H9 (cell line): ENCODE results near the gene VEGFA. TPM values are rescaled to one million over a fixed set of nuclear protein-coding genes. Genes with fewer than 3 reads are reported as not detected.

Source experiments
- DNase-seq: peaks from one replicate; pipeline ENCODE4 v3.0.0-alpha.2; 2017
- H2AFZ ChIP-seq: one replicate; pipeline ENCODE4 v1.6.1; 2013; ENCODE audit warnings: mild to moderate bottlenecking, low read length, control low read depth, moderate library complexity
- H2AK5ac ChIP-seq: 2 replicates; pipeline ENCODE4 v1.6.1; 2013; ENCODE audit warnings: low read length, control low read depth, mixed read lengths; ENCODE audit not compliant: insufficient read length
- H2BK120ac ChIP-seq: one replicate; pipeline ENCODE4 v1.6.1; 2013; ENCODE audit warnings: low read depth, mild to moderate bottlenecking, low read length, control low read depth, inconsistent platforms; ENCODE audit not compliant: poor library complexity, severe bottlenecking
- H2BK12ac ChIP-seq: 2 replicates; pipeline ENCODE4 v1.6.1; 2013; ENCODE audit warnings: low read length, control low read depth, mixed read lengths, low read depth; ENCODE audit not compliant: insufficient read length
- H2BK15ac ChIP-seq: 2 replicates; pipeline ENCODE4 v1.6.1; 2013; ENCODE audit warnings: low read depth, low read length, control low read depth
- H2BK20ac ChIP-seq: one replicate; pipeline ENCODE4 v1.6.1; 2013; ENCODE audit warnings: low read depth, mild to moderate bottlenecking, low read length, control low read depth, inconsistent platforms; ENCODE audit not compliant: poor library complexity, severe bottlenecking
- H2BK5ac ChIP-seq: 2 replicates; pipeline ENCODE4 v1.6.1; 2013; ENCODE audit warnings: low read length, control low read depth, mixed read lengths; ENCODE audit not compliant: insufficient read length
- H3K14ac ChIP-seq: 2 replicates; pipeline ENCODE4 v1.6.1; 2013; ENCODE audit warnings: low read length, control low read depth; ENCODE audit not compliant: insufficient read depth
- H3K18ac ChIP-seq: 2 replicates; pipeline ENCODE4 v1.6.1; 2013; ENCODE audit warnings: low read depth, mild to moderate bottlenecking, mixed read lengths, low read length, control low read depth; ENCODE audit not compliant: insufficient read length
- H3K23ac ChIP-seq: 2 replicates; pipeline ENCODE4 v1.6.1; 2013; ENCODE audit warnings: low read length, control low read depth, mixed read lengths, low read depth; ENCODE audit not compliant: insufficient read length
- H3K23me2 ChIP-seq: 2 replicates; pipeline ENCODE4 v1.6.1; 2013; ENCODE audit warnings: low read depth, mild to moderate bottlenecking, mixed read lengths, low read length, control low read depth; ENCODE audit not compliant: insufficient read length, poor library complexity, severe bottlenecking
- H3K27ac ChIP-seq: 2 replicates; pipeline ENCODE4 v1.5.1; 2013; ENCODE audit warnings: low read length, control low read depth, mixed read lengths, low read depth; ENCODE audit not compliant: insufficient read length
- H3K27me3 ChIP-seq: 2 replicates; pipeline ENCODE4 v1.6.1; 2013; ENCODE audit warnings: low read length, control low read depth, inconsistent platforms; ENCODE audit not compliant: insufficient read depth
- H3K4ac ChIP-seq: 2 replicates; pipeline ENCODE4 v1.6.1; 2013; ENCODE audit warnings: low read depth, mild to moderate bottlenecking, control low read depth, inconsistent platforms, low read length, moderate library complexity
- H3K4me1 ChIP-seq: 2 replicates; pipeline ENCODE4 v1.6.1; 2013; ENCODE audit warnings: low read length, control low read depth, inconsistent platforms; ENCODE audit not compliant: insufficient read depth
- H3K4me2 ChIP-seq: 2 replicates; pipeline ENCODE4 v1.6.1; 2013; ENCODE audit warnings: low read length, control low read depth, mixed read lengths; ENCODE audit not compliant: insufficient read length, insufficient read depth
- H3K56ac ChIP-seq: 2 replicates; pipeline ENCODE4 v1.6.1; 2013; ENCODE audit warnings: low read depth, mild to moderate bottlenecking, mixed read lengths, low read length, control low read depth; ENCODE audit not compliant: insufficient read length
- H3K79me1 ChIP-seq: 2 replicates; pipeline ENCODE4 v1.6.1; 2013; ENCODE audit warnings: low read depth, mild to moderate bottlenecking, moderate library complexity, low read length, control low read depth, inconsistent platforms; ENCODE audit not compliant: insufficient read depth, poor library complexity, severe bottlenecking
- H3K79me2 ChIP-seq: 2 replicates; pipeline ENCODE4 v1.6.1; 2013; ENCODE audit warnings: low read length, control low read depth, inconsistent platforms; ENCODE audit not compliant: insufficient read depth
- H3K9ac ChIP-seq: 2 replicates; pipeline ENCODE4 v1.6.1; 2013; ENCODE audit warnings: low read length, control low read depth, mixed read lengths; ENCODE audit not compliant: insufficient read length; ENCODE audit errors: extremely low read depth
- H3K9me3 ChIP-seq: one replicate; pipeline ENCODE4 v1.6.1; 2013; ENCODE audit warnings: low read depth, low read length, inconsistent platforms; ENCODE audit not compliant: control insufficient read depth
- H3T11ph ChIP-seq: one replicate; pipeline ENCODE4 v1.6.1; 2013; ENCODE audit warnings: mild to moderate bottlenecking, low read length, control low read depth, inconsistent platforms
- H4K20me1 ChIP-seq: one replicate; pipeline ENCODE4 v1.6.1; 2013; ENCODE audit not compliant: control insufficient read depth, insufficient read length, insufficient read depth
- H4K5ac ChIP-seq: 2 replicates; pipeline ENCODE4 v1.6.1; 2013; ENCODE audit warnings: low read depth, mild to moderate bottlenecking, mixed read lengths, low read length, control low read depth; ENCODE audit not compliant: insufficient read length
- H4K8ac ChIP-seq: replicated peaks from 2 replicates; pipeline ENCODE4 v1.6.1; 2013; ENCODE audit warnings: low read length, control low read depth, mixed read lengths, low read depth; ENCODE audit not compliant: insufficient read length
- H4K91ac ChIP-seq: 2 replicates; pipeline ENCODE4 v1.6.1; 2013; ENCODE audit warnings: low read depth, mild to moderate bottlenecking, moderate library complexity, mixed read lengths, low read length, control low read depth; ENCODE audit not compliant: insufficient read length
- H3K27ac Mint-ChIP-seq, 3 experiments: 2 replicates in 2 of 3; 3 replicates in 1 of 3; pipeline ENCODE4 v1.8.0; 2020 to 2021; ENCODE audit warnings: mixed read lengths in 3 of 3, mild to moderate bottlenecking in 1 of 3, moderate library complexity in 1 of 3
- H3K27me3 Mint-ChIP-seq: 2 replicates; pipeline ENCODE4 v1.8.0; 2021; ENCODE audit warnings: low read depth, mild to moderate bottlenecking, moderate library complexity, mixed read lengths
- H3K36me3 Mint-ChIP-seq, 3 experiments: 2 replicates in 2 of 3; 3 replicates in 1 of 3; pipeline ENCODE4 v1.8.0; 2020 to 2021; ENCODE audit warnings: low read depth in 3 of 3, mixed read lengths in 3 of 3; ENCODE audit not compliant: insufficient read depth in 1 of 3
- H3K4me1 Mint-ChIP-seq, 2 experiments: 2 replicates each; pipeline ENCODE4 v1.8.0; 2020; ENCODE audit warnings: mixed read lengths in 2 of 2
- H3K4me3 Mint-ChIP-seq, 2 experiments: 2 replicates in 1 of 2; 3 replicates in 1 of 2; pipeline ENCODE4 v1.8.0; 2020 to 2021; ENCODE audit warnings: mild to moderate bottlenecking in 2 of 2, mixed read lengths in 2 of 2, moderate library complexity in 1 of 2
- H3K9me3 Mint-ChIP-seq, 2 experiments: 2 replicates in 1 of 2; 3 replicates in 1 of 2; pipeline ENCODE4 v1.8.0; 2020; ENCODE audit warnings: mild to moderate bottlenecking in 2 of 2, mixed read lengths in 2 of 2, moderate library complexity in 1 of 2
- CTCF ChIP-seq: fragments of 200-600 bp; sonication (generic); conservative IDR thresholded peaks from 3 replicates; pipeline ENCODE4 v1.8.0; 2021; ENCODE audit warnings: antibody characterized with exemption, mild to moderate bottlenecking
- WGBS: extraction: QIAGEN DNeasy Blood & Tissue Kit; methylation state at CpG from one replicate; pipeline ENCODE4 v1.1.7; 2013; ENCODE audit warnings: missing lambda C conversion rate, low lambda C conversion rate, mixed read lengths; ENCODE audit not compliant: insufficient read length; ENCODE audit errors: extremely low coverage; 5-methylcytosine and 5-hydroxymethylcytosine counted together
- total RNA-seq: library from RNA; stranded (reverse); gene quantifications from 2 replicates; pipeline ENCODE4 v1.2.1, GENCODE V29; 2021

The VEGFA gene
- total RNA-seq, 1 experiment from 2014 or later = 47.9 TPM

DNA sequence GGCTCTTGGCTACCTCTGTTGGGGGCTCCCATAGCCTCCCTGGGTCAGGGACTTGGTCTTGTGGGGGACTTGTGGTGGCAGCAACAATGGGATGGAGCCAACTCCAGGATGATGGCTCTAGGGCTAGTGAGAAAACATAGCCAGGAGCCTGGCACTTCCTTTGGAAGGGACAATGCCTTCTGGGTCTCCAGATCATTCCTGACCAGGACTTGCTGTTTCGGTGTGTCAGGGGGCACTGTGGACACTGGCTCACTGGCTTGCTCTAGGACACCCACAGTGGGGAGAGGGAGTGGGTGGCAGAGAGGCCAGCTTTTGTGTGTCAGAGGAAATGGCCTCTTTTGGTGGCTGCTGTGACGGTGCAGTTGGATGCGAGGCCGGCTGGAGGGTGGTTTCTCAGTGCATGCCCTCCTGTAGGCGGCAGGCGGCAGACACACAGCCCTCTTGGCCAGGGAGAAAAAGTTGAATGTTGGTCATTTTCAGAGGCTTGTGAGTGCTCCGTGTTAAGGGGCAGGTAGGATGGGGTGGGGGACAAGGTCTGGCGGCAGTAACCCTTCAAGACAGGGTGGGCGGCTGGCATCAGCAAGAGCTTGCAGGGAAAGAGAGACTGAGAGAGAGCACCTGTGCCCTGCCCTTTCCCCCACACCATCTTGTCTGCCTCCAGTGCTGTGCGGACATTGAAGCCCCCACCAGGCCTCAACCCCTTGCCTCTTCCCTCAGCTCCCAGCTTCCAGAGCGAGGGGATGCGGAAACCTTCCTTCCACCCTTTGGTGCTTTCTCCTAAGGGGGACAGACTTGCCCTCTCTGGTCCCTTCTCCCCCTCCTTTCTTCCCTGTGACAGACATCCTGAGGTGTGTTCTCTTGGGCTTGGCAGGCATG is 9.2 kb downstream of the VEGFA start:
- Histone ChIP-seq H3T11ph (no peak overlapping the region), H3K79me2 (no peaks in the 10 kb centered on the region; the same call in 1 of the 2 replicates), H2BK12ac (no peak overlapping the region), H3K4me1 (peaks cover 4% of the 10 kb centered on the region; the same call in 1 of the 2 replicates), H3K18ac (no peak overlapping the region), H2BK15ac (no peak overlapping the region), H2AFZ (no peak overlapping the region), H3K23ac (no peak overlapping the region), H3K56ac (no peak overlapping the region), H3K4me2 (no peak overlapping the region), H2BK120ac (no peak overlapping the region), H3K14ac (no peak overlapping the region), H4K20me1 (no peaks in the 10 kb centered on the region), H2BK20ac (no peak overlapping the region), H2BK5ac (no peak overlapping the region), H3K27me3 (no peaks in the 10 kb centered on the region), H2AK5ac (no peak overlapping the region), H3K9me3 (no peaks in the 10 kb centered on the region), H3K27ac (no peak overlapping the region), H3K23me2 (no peaks in the 10 kb centered on the region), H4K8ac (no peak overlapping the region), H4K5ac (no peak overlapping the region), H3K9ac (no peak overlapping the region), H4K91ac (no peak overlapping the region), H3K79me1 (peaks cover 4% of the 10 kb centered on the region), H3K4ac (no peak overlapping the region)
- Mint-ChIP-seq H3K4me1 (peaks cover 14 to 15% of the 10 kb centered on the region in 2 experiments), H3K27me3 (no peaks in the 10 kb centered on the region), H3K9me3 (no peaks in the 10 kb centered on the region), H3K36me3 (peaks cover 38 to 83% (median 76%) of the 10 kb centered on the region in 3 experiments), H3K4me3 (no peak overlapping the region), H3K27ac (no peak overlapping the region)
- DNase-seq = no peak
- WGBS = no CpG with 5 or more reads among the region's 12 CpGs
- TF ChIP-seq CTCF = no peak
